ENCODE results near the gene ADCY2. TPM values are rescaled to one million over a fixed set of nuclear protein-coding genes. Genes with fewer than 3 reads are reported as not detected.

ADCY2 gene
- total RNA-seq, 1 donor from 2014 or later = 0.40 TPM

DNA sequence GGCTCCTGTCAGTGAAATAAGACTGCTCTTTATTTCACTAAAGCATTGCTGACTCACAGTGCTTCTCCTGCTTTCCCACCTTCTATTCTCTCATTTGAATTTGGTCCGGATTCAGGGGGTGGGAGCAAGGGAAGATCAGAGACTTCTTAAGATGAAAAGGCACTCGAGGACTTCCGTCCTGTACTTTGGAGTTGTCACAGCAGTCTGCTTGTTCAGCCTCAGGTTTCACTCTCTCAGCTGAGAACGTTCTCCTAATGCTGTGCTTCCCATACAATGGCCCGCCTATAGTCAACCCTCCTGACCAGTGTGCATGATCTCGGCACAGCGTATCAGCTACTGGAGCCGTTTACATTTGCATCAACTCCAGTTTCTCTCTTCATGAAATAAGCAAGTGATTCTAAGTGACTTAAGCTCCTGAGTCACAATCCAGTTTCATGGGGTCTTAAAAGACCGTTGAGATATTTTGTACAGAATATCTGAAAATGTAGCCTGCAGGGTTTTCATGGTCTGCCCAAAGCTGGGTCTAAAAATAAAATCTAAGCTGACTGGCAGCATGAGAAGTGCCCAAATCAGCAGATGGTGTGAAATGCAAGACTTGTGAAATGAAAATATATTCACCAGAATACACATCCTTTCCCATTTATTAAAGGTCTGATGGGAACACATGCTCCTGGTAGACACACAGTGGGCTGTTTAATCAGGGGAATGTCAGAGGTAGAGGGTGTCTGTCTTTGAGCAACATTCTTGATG, 145.0 kb downstream of the ADCY2 start:
- ATAC-seq (ENCODE audit: poor library complexity) (no peak), DNase-seq (no peak)
- intact Hi-C loops (cut with DNase I) = no loop called here

DNA sequence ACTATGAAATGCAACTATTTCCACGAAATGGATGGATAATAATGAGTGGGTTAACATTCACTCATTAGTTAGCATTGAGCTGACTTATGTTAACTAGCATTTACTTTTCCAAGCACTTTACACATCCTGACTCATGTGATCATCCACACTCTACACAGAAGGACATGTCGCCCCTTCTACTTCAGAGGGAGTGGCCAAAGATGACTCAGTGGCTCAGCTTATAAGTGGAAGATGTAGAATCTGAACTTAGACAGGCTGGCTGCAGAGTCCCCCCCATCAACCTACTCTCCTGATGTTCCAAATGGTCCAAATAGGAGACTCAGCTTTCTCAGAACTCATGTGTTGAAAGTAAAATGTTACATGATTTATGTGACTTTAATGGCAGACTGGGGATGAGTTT, 146.0 kb downstream of the ADCY2 start:
- ATAC-seq (ENCODE audit: poor library complexity) = no peak
- intact Hi-C loops (cut with DNase I) = no loop called here
- no peak for DNase-seq

DNA sequence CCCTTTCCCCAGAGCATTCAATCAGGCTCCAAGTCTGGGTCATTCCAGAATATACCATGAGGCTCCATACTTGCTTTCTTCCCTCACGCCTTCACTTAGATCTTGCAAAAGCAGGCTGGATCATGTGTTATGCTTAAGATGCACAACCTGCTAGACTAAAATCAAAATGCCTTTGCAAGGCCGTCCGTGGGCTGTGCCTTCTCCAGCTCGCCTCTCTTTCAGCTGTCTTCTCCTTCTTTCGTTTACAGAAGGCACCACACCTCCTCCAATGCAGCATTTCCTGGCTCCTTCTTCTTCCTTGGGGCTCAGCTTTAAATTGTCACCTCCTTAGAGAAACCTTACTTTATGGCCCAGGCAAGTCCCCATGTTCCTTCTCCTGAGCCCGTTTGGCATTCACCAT, 150.6 kb downstream of the ADCY2 start:
- DNase-seq (no peak), ATAC-seq (ENCODE audit: poor library complexity) (no peak)
- intact Hi-C loops (cut with DNase I) = no loop called here

DNA sequence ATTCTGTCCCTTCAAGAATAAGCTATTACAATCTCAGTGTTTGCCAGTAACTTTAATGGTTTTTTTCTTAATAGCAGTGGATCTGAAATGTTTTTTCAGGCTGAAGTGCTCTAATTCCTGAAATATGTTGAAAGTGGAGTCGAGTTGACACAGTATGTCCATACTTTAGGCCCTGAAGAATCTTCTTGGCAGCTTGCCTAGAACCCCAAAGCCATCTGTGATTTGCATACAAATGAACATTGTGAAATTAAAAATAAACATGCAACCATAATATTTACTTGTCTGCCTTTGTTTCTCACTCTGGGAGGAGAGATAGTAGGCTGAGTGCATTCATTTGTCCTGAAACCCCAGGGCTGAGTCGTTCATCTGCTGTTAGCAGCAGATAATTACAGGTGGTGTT, 152.7 kb downstream of the ADCY2 start:
- ATAC-seq (ENCODE audit: poor library complexity) (no peak), DNase-seq (no peak)
- intact Hi-C loops (cut with DNase I) = no loop called here

DNA sequence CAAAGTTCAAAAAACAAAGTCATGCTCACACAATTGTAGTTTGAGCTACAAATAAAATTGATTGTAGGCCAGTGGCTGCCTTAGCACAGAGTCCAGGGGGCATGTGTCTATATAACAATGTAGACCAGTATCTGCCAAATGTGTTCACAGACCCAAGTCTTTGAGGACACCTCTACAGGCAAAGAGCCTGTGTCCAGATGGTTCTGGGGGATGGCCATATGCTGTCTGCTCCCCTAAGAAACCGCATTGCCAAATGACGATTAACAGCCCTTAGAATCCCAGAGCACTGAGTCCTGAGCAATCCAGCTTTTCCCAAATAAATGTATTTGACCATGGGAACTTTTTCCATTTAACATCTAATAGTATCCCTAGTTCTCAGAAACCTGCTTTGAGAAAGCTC, 169.6 kb downstream of the ADCY2 start:
- intact Hi-C loops (cut with DNase I) = no loop called here
- no peak for DNase-seq

DNA sequence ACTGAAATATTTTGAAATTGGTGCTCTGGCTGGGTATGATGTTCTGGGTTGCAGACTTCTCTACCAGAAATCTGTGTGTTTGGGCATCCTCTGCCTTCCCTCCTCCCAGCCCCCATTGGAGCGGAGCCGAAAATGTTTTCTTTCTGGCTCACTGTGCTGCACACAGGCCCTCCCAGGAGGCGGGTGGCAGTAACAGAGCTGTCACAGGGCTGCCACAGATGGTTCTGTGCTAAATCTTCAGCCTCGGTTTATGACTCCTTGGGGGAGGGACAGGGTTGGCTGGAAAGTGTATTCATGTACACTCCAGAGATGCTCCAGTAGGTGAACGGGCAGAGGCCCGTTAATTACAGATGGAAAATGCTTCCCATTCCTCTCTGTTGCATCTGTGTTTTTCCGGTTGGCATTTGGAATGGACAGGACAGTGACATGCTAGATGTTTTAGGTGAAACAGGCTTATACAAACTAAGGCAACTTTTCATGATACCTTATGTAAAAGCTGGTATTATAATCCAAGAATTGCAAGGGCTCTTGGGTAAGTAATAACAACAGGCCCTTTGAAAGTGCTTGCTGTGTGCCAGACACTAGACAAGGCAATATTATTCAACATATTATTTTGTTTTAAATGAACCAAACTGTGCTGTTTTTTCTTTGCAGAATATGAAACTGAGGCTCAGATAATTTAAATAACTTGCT, 180.2 kb downstream of the ADCY2 start:
- DNase-seq = no peak
- no peak for ATAC-seq (ENCODE audit: poor library complexity)
- intact Hi-C loops (cut with DNase I) = no loop called here

More for the DNA sequence above, 169.6 kb downstream of the ADCY2 start:
- no peak for ATAC-seq (ENCODE audit: poor library complexity)

DNA sequence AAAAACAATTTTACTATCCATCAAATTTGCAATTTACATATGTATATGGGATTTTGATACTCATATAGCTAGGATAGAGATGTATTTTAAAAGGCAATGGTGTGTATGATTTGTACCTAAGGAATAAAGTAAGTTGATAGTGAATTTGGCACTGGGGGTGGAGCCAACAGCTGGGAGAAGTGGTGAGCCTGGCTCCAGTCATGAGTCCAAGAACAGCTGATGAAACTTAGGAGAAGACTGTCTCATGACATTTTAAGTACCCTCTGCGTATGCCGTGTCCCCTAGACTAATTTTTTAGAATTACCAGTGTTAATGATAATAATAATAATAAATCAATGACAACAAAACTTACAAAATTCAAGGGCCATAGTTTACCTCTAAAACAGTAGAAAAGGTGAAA, 181.4 kb downstream of the ADCY2 start:
- intact Hi-C loops (cut with DNase I) = no loop called here
- DNase-seq (no peak), ATAC-seq (ENCODE audit: poor library complexity) (no peak)

DNA sequence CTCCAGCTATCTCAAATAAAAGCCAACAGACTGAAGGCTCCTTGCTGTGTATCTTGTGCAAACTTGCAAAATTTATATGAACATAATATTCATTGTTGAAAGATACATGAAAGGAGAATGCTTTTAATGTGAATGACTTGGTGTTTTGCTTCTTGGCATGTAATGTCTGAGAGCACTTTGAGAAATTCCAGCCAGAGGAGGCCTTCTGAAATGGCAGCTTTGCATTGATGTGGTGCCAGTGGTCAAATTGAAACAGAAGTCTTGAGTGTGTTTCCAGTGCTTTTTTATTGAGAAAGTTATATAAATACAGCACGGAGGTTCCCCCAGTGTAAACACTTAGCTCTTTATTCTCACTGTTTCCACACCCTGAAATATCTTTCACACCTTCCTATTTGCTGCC, 182.1 kb downstream of the ADCY2 start:
- ATAC-seq (ENCODE audit: poor library complexity) = no peak
- no peak for DNase-seq
- intact Hi-C loops (cut with DNase I) = no loop called here

DNA sequence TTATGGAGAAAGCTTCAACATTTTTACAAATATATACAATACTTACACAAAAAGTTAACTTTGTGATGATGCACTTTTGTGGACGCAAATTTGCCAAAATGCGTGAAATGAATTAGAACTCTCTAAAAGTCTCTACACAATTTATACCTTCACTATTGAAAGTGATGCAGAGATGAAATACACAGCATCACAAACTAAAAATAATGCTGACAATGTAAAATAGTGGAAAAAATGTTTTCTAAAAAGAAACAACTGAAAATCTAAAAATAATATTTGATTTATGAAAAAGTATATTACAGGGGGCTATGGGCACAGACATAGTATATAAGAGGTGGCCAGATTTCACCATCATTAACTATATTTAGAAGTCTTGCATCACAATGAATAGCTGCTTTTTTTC, 188.8 kb downstream of the ADCY2 start:
- no peak for ATAC-seq (ENCODE audit: poor library complexity)
- no peak for DNase-seq
- intact Hi-C loops (cut with DNase I) = no loop called here

DNA sequence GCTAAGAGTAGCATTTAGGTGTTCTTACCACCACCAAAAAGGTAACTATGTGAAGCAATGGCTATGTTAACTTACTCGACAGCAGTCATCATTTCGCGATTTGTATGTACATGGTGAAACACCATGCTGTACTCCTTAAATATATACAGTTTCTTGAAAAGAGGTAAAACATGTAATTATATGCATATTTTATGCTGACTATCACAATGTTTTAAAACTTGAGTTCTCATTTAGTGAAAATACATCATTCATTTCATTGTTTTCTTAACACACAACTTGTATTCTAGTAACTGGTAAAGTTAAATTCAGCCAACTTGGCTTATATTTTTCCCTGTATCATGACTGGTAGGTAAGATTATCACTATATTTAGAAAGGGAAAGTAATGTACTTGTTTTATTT, 189.9 kb downstream of the ADCY2 start:
- no peak for DNase-seq
- intact Hi-C loops (cut with DNase I) = no loop called here
- no peak for ATAC-seq (ENCODE audit: poor library complexity)

DNA sequence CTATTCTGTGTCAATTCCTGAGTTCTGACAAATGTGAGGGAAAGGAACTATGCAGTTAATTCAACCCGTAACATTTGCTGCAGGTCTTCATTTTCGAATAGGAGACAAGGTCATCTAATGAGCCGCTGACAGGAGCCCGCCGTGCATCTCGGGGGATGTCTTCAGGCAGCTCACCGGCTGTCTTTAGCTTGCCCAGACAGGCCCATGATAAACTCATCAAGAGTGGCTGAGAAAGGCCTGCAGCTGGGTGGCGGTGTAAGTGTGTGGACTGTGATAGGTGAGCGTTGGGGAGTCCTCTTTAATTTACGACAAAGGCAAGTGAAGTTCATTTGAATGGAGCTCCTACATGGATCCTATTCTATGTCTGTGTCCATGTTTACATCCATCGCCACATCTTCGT, 190.5 kb downstream of the ADCY2 start:
- no peak for DNase-seq
- ATAC-seq (ENCODE audit: poor library complexity) = no peak
- intact Hi-C loops (cut with DNase I) = no loop called here

DNA sequence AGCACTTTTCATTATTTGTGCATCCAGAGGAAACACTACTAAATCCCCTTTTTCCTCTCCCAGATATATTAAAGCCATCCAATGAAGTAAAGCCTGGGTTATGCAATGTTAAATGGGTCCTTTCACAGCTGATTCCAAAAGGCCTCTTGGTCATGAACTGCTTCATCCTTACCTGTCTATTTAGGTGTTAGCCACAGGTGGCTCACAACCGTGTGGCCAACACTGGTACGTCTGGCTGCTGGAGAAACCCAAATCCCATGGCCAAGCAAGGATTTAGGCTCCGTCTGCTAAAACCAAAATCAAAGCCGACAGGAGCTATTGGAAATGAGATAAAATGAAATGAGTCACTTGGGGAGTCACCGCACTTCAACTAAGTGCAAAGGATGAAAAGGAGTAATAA, 193.9 kb downstream of the ADCY2 start:
- DNase-seq (no peak), ATAC-seq (ENCODE audit: poor library complexity) (no peak)
- intact Hi-C loops (cut with DNase I) = no loop called here

DNA sequence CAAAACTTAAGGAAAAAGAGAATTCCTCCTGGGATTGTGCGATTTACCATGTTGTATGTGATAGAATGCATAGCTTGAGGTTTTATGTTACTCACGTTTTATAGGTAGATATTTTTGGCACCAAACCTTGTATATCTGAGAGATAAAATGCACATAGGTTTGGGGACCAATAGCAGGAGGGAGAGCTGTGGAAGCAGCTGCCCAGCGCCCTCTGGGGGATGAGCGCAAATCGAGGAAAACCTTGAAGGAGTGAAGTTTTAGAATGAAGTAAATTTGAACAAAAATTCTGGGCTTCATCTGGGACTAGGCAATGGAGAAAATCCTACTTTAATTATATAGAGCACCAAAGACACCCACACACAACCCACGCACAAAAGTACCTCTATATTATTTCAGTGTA, 197.0 kb downstream of the ADCY2 start:
- DNase-seq = no peak
- no peak for ATAC-seq (ENCODE audit: poor library complexity)

DNA sequence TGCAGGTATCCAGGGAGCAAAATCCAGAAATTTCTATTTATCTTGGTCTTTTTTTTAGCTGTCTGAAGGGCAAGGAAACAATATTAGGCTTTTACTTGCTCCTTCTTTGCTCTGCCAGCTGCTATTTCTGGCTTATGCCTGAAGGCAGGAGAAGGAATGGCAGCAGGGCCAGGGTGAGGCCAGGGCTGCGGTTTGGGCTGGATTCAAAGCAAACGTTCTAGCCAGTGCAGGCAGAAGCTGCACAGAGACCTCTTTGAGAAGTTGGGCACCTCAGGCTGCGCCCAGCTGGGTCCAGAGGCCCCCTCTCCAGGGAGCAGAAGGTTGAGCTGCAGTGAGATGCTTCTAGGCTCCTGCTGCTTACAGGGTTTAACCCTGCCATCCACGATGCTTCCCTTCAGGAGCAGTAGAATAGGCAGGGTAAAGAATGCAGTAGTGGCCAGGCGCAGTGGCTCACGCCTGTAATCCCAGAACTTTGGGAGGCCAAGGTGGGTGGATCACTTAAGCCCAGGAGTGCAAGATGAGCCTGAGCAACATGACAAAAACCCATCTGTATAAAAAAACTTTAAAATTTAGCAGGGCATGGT, 201.2 kb downstream of the ADCY2 start:
- ATAC-seq (ENCODE audit: poor library complexity) (no peak), DNase-seq (no peak)
- intact Hi-C loops (cut with DNase I) = no loop called here

More for the DNA sequence above, 197.0 kb downstream of the ADCY2 start:
- intact Hi-C loops (cut with DNase I) = no loop called here

DNA sequence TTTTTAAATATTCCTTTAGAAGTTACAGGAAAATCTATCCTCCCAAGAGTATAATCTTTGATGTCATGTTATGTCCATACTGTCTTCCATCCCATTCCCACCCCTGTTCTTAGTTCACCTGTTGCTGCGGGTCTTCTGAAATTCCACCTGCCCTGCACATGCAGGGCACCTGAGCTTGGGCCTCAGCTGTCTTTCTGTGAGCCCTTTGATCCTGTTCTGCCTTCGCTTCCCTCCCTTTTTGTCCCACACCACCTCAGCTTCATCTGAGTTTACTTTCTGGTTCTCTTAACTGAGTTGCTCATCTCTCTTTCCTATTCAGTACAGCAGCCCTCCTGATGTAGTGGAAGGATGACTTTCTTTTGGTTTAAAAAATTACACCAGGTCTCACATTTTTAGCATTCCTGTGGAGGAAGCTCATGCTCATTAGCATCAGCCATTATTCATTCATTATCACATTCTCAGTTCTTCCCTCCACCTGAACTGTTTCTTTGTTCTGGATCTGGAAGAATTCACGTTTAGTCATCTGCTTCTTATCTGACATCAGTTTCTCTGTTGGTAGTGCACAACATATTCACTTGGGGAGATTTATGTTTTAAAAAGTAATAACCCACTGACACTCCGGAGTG, 211.0 kb downstream of the ADCY2 start:
- intact Hi-C loops (cut with DNase I) = no loop called here
- no peak for DNase-seq
- no peak for ATAC-seq (ENCODE audit: poor library complexity)

DNA sequence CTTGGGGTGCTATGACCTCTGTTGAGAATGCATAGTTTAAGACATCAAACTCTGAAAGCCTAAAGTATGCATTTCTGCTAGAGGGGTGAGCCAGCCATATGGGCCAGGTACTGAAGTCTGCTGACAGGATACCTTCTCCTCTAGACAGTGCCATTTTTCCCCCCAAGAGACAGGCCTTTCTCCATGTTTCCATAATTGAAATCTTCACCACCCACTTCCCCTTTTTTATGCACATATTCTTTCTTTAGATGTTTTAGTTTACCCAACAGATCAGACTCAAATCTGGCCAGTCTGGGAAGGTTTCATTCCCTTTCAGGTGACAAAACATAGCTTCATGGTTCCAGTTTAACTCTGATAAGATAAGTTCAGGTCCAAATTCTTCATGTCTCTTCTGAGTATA, 212.8 kb downstream of the ADCY2 start:
- ATAC-seq (ENCODE audit: poor library complexity) (no peak), DNase-seq (no peak)
- intact Hi-C loops (cut with DNase I) = no loop called here

DNA sequence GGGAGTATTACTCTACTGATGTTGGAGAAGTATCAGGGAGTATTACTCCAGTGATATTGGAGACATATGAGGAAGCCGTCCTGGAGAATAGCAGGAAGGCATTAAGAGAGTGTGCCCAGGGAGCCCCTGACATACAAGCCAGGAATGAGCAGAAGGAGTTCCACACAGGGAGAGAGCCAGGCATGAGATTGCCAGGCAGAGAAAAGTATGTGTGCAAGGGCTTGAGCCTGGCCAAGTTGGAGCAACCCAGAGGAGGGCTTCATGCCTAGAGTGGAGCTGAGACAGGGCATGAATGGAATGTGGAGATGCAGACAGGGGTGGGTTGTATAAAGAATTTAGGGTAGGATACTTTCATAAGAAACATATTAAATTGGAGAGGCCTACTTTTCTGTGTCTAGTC, 213.8 kb downstream of the ADCY2 start:
- intact Hi-C loops (cut with DNase I) = no loop called here
- ATAC-seq (ENCODE audit: poor library complexity) = no peak
- DNase-seq = no peak

DNA sequence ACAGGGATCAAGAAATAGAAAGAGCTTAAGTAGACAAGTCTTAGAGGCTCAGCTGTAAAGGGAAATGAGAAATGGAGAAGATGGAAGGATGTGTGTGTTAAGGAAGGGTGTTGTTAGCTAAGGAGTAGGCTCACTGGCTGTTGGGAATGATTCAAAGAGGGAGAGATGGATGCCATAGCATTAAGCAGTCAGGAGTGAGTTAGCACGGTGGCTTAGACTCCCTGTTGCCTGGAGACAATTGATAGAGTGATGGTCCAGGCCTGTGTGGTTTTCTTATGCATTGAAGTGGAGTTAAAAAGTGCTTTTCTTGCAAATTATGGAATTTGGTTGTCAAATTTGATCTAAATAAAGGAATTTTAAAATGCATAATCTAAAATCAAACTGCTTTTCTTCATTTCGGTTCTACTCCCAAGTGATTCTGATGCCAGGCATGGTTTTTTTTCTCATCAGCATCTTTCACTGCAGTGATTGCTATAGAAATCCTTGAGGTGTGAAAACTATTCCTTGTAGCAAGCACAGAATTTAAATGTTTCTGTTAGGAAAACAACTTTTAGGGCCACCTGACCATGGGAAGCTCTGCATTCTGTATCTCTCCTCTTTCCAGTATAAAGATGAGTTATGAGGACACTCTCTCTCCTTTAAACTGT, 214.7 kb downstream of the ADCY2 start:
- DNase-seq (no peak), ATAC-seq (ENCODE audit: poor library complexity) (no peak)
- intact Hi-C loops (cut with DNase I) = no loop called here

DNA sequence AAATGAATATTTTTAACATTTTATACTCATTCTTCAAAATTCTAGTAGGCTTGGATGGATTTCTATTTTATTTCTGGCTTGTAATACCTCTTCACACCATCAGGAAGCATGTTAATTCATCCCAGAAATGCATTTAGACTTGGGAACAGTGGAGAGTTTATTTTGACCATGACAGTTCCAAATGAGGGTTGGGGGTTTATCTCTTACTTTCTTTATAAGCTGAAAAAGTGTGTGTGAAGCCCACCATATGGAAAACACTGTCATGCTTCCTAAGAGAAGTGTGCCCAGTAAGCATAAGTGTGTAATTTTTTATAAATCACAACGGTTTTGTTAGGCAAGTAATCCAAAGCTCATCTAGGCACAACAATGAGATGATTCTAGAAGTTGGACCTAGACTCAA, 215.6 kb downstream of the ADCY2 start:
- ATAC-seq (ENCODE audit: poor library complexity) (no peak), DNase-seq (no peak)
- intact Hi-C loops (cut with DNase I) = no loop called here
